ENCODE results near the gene IRF5. TPM values are rescaled to one million over a fixed set of nuclear protein-coding genes. Genes with fewer than 3 reads are reported as not detected.
A peak's percentile ranks its signal among the peaks of the same experiment; 100 is the strongest.

IRF5 gene
- total RNA-seq, 1 donor from 2014 or later, result 3.9 TPM

- no peak for DNase-seq (ENCODE audit: low spot score)
- Mint-ChIP-seq H3K4me1 (ENCODE audit: unreplicated experiment) (peaks cover 5% of the 10 kb centered on the region), H3K9me3 (ENCODE audit: unreplicated experiment) (no peaks in the 10 kb centered on the region), H3K36me3 (ENCODE audit: low read depth, unreplicated experiment) (peaks cover 3% of the 10 kb centered on the region), H3K4me3 (ENCODE audit: unreplicated experiment) (no peak overlapping the region), H3K27ac (ENCODE audit: unreplicated experiment) (no peak overlapping the region), H3K27me3 (ENCODE audit: unreplicated experiment) (peaks cover 8% of the 10 kb centered on the region)
- TF ChIP-seq CTCF (IDR thresholded peaks at IDR 0.05; ENCODE audit: unreplicated experiment), result no peak
Observed at GRCh38 chr7:128928882-128929788, 8.6 kb upstream of the IRF5 start.

- Mint-ChIP-seq H3K4me1 (ENCODE audit: unreplicated experiment) (peaks cover 5% of the 10 kb centered on the region), H3K9me3 (ENCODE audit: unreplicated experiment) (no peaks in the 10 kb centered on the region), H3K4me3 (ENCODE audit: unreplicated experiment) (no peak overlapping the region), H3K27me3 (ENCODE audit: unreplicated experiment) (peaks cover 8% of the 10 kb centered on the region), H3K27ac (ENCODE audit: unreplicated experiment) (no peak overlapping the region), H3K36me3 (ENCODE audit: low read depth, unreplicated experiment) (peaks cover 3% of the 10 kb centered on the region)
- TF ChIP-seq CTCF (IDR thresholded peaks at IDR 0.05; ENCODE audit: unreplicated experiment), result no peak
- peak; percentile 2 for DNase-seq (ENCODE audit: low spot score)
Observed at GRCh38 chr7:128931190-128931798, 6.4 kb upstream of the IRF5 start.

GRCh38 chr7:128931965-128932861 lies 5.5 kb upstream of the IRF5 start:
- peaks cover 7% of the 10 kb centered on the region for H3K4me1 Mint-ChIP-seq (ENCODE audit: unreplicated experiment)
- TF ChIP-seq CTCF (IDR thresholded peaks at IDR 0.05; ENCODE audit: unreplicated experiment), result no peak

GRCh38 chr7:128932862-128933179 lies 4.9 kb upstream of the IRF5 start:
- TF ChIP-seq CTCF (IDR thresholded peaks at IDR 0.05; ENCODE audit: unreplicated experiment), result no peak
- Mint-ChIP-seq H3K27me3 (ENCODE audit: unreplicated experiment) (peaks cover 15% of the 10 kb centered on the region), H3K4me1 (ENCODE audit: unreplicated experiment) (peaks cover 7% of the 10 kb centered on the region), H3K36me3 (ENCODE audit: low read depth, unreplicated experiment) (peaks cover 8% of the 10 kb centered on the region), H3K4me3 (ENCODE audit: unreplicated experiment) (no peak overlapping the region), H3K27ac (ENCODE audit: unreplicated experiment) (no peak overlapping the region), H3K9me3 (ENCODE audit: unreplicated experiment) (no peaks in the 10 kb centered on the region)
- no peak for DNase-seq (ENCODE audit: low spot score)

More at GRCh38 chr7:128931965-128932861, 5.5 kb upstream of the IRF5 start:
- H3K36me3 Mint-ChIP-seq (ENCODE audit: low read depth, unreplicated experiment), result peaks cover 7% of the 10 kb centered on the region
- no peaks in the 10 kb centered on the region for H3K9me3 Mint-ChIP-seq (ENCODE audit: unreplicated experiment)
- peaks cover 12% of the 10 kb centered on the region for H3K27me3 Mint-ChIP-seq (ENCODE audit: unreplicated experiment)
- DNase-seq (ENCODE audit: low spot score), result no peak
- H3K27ac Mint-ChIP-seq (ENCODE audit: unreplicated experiment), result no peak overlapping the region
- no peak overlapping the region for H3K4me3 Mint-ChIP-seq (ENCODE audit: unreplicated experiment)

Measured in endothelial cell (in vitro differentiated cells).